ENCODE data around the gene PTPN11.

The PTPN11 gene

DNA sequence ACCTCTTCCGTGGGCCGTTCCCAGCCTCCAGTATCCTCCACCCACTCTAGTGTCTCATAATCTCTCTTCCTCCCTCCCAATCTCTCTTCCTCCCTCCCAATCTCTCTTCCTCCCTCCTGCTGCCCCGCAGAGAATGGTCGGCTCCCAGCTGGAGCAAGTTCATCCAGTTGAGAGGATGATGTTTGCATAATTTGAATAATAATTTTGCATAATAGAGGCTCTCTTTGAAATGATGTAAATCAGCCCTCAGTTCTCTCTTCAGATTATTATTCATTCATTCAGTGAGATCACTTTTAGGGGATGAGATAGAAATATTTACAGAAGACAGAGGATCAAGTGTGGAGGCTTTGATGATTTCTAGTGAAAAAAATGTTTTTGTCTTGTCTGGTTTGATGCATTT, 125.0 kb downstream of the PTPN11 start:
- no peak for DNase-seq (ENCODE audit: low spot score)

DNA sequence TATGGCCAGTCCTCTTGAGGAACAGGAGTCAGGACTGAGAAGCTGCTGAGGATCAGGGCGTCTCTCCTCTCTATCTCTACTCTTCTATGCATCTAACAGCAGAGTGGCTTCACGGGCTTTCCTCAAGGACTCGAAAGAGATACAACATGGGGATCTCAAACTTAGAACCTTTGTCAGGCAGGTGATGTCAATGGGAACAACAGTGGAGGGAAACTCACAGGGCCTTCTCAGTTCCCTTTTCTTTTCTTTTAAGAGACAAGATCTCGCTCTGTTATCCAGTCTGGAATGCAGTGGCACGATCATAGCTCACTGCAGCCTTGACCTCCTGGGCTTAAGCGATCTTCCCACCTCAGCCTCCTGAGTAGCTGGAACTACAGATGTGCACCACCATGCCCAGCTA, 127.6 kb downstream of the PTPN11 start:
- DNase-seq (ENCODE audit: low spot score): no peak

DNA sequence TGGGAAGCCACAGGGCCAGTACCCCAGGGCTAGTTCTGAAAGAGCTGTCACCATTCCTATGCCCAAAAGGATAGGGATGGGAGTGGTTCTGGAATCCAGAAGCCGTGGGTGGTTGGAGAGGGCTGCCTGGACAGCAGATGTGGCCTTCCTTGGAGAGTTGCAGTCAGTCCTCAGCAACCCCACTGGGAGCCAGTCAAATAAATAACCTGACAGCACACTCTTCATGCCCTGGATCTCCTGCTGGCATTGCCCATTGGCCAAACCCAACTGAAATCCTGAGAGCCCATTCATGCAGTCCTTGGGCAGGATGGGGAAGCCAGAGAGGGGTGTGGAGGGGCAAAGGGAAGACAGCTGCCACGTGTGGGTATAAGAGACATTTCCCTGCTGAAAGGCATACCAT, 128.2 kb downstream of the PTPN11 start:
- DNase-seq (ENCODE audit: low spot score): no peak

DNA sequence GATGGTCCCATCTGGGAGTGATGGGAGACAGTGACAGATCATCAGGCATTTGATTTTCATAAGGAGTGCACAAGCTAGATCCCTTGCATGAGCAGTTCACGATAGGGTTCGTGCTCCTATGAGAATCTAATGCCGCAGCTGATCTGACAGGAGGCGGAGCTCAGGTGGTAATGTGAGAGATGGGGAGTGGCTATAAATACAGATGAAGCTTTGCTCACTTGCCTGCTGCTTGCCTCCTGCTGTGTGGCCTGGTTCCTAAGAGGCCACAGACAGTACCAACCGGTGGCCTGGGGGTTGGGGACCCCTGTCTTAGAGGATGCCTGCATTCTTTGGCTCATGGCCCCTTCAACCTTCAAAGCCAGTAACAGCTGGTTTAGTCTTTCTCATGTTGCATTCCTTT, 130.3 kb downstream of the PTPN11 start:
- DNase-seq (ENCODE audit: low spot score): no peak

DNA sequence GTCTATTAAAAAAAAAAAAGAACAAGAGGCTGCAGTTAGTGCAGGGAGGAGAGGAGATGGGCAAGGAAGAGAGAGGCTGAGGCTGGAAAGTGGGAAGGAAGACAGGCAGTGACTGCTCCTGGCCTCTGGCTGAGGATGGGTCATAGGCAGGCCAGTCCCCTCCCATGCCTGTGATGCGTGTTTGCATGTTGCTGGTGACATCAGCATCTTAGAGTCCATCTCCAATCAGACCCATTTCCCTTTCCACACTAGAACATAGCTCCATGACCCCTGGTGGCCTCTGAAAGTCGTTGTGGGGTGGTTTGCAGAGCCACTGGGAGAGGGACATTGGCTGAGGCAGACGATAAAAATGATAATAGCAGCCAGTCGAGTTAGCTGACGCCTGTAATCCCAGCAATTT, 132.9 kb downstream of the PTPN11 start:
- DNase-seq (ENCODE audit: low spot score): no peak

DNA sequence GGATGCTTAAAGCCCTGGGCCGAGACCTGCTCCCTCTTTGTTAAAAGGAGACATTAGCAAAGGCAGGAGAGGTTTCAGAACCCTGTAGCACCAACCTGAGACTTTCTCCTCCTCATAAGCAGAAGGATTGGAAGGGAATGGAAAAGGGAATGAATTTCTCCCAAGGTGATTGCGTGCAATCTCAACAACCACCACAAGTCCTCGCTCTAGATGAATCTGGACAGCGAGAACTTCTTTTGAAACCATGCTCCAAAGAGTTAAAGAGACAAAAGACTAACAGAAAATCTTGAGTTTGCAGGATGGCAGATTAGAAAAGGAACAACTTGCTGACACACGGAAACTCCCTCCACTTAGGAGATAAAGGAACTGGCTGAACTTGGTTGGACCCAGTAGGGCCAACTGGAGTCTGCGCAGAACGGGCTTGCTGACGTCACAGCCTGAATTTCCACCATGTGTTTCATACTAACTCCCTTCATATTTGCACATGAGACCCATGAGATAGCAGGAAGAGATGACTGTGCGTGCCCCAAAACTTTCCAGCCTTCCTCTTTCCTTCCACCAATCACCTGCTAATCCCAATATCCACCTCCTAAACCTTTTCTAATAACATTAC, 137.0 kb downstream of the PTPN11 start:
- no peak for DNase-seq (ENCODE audit: low spot score)

DNA sequence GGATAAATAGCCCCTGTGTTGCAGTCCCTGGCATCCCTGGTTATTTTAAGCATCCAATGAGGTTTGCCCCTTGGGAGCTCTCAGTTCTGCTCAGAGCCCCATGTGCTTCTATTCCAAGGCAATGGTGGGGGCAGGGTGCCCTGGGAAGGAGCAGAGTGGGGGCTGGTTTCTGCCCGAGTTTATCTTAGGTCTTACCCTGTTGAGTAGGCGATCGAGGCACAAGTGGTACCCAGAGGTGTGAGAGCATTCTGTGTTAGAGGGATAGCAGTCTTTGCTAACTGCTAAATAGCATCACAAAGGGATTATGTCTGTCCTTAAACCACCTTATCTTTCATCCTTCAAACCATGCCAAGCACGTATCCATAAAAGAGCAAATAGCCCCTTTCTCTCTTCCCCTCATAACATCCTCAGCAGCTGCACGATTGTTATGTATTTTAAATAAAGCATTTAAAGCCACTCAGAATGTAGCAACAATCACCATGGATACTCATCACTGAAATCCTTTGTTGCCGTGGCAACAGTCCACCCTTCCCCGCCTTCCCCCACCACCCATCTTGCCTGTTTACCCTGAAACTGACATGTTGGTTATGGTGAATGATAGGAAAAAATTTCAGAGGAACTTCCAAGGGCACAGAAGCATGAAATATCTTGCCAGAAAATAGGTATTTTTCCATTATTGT, 139.3 kb downstream of the PTPN11 start:
- no peak for DNase-seq (ENCODE audit: low spot score)
